ENCODE measurements around the gene SELENOV.

GRCh38 chr19:39533791-39534190 is 18.9 kb downstream of the SELENOV start:
- TF ChIP-seq, protein P1, sequence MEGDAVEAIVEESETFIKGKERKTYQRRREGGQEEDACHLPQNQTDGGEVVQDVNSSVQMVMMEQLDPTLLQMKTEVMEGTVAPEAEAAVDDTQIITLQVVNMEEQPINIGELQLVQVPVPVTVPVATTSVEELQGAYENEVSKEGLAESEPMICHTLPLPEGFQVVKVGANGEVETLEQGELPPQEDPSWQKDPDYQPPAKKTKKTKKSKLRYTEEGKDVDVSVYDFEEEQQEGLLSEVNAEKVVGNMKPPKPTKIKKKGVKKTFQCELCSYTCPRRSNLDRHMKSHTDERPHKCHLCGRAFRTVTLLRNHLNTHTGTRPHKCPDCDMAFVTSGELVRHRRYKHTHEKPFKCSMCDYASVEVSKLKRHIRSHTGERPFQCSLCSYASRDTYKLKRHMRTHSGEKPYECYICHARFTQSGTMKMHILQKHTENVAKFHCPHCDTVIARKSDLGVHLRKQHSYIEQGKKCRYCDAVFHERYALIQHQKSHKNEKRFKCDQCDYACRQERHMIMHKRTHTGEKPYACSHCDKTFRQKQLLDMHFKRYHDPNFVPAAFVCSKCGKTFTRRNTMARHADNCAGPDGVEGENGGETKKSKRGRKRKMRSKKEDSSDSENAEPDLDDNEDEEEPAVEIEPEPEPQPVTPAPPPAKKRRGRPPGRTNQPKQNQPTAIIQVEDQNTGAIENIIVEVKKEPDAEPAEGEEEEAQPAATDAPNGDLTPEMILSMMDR (IDR thresholded peaks at IDR 0.05) = no peak
- TF ChIP-seq POLR2A (IDR thresholded peaks at IDR 0.05) = no peak
